HepG2 (cell line): ENCODE results near the gene SPG7. TPM values are rescaled to one million over a fixed set of nuclear protein-coding genes. Genes with fewer than 3 reads are reported as not detected.

Experiments used
- FOXK1 ChIP-seq: sonication (generic); formaldehyde crosslinking; IDR thresholded peaks from 2 replicates; pipeline ENCODE4 v1.4.0; 2020; ENCODE audit warnings: low read depth, missing genetic modification reagents, borderline replicate concordance
- KDM2A ChIP-seq: sonication (generic); formaldehyde crosslinking; IDR thresholded peaks from 2 replicates; pipeline ENCODE4 v1.4.0; 2020; ENCODE audit warnings: low read depth, missing genetic modification reagents, borderline replicate concordance
- KMT2A ChIP-seq: sonication (generic); formaldehyde crosslinking; IDR thresholded peaks from 2 replicates; pipeline ENCODE4 v1.4.0; 2020; ENCODE audit warnings: missing genetic modification reagents
- NCOA2 ChIP-seq: sonication (generic); formaldehyde crosslinking; IDR thresholded peaks from 2 replicates; pipeline ENCODE4 v1.8.0; 2022; ENCODE audit warnings: inconsistent platforms
- NR2C2 ChIP-seq: sonication (generic); formaldehyde crosslinking; IDR thresholded peaks from 2 replicates; pipeline ENCODE4 v1.4.0; 2020; ENCODE audit warnings: missing genetic modification reagents, mild to moderate bottlenecking, moderate library complexity, borderline replicate concordance
- POLR2G ChIP-seq: fragments of 200-400 bp; formaldehyde crosslinking; IDR thresholded peaks from 2 replicates; pipeline ENCODE4 v1.6.1; 2018; ENCODE audit warnings: mild to moderate bottlenecking, low read depth, low read length, moderate library complexity
- RBAK ChIP-seq: sonication (generic); formaldehyde crosslinking; IDR thresholded peaks from 2 replicates; pipeline ENCODE4 v1.5.1; 2020; ENCODE audit warnings: mild to moderate bottlenecking, missing genetic modification reagents
- SAFB2 ChIP-seq: sonication (generic); formaldehyde crosslinking; IDR thresholded peaks from 2 replicates; pipeline ENCODE4 v1.5.1; 2020; ENCODE audit warnings: missing genetic modification reagents, low read depth, mild to moderate bottlenecking, borderline replicate concordance
- SP140L ChIP-seq: sonication (generic); formaldehyde crosslinking; IDR thresholded peaks from 2 replicates; pipeline ENCODE4 v1.4.0; 2020; ENCODE audit warnings: missing genetic modification reagents, borderline replicate concordance
- SRY ChIP-seq: sonication (generic); formaldehyde crosslinking; IDR thresholded peaks from 2 replicates; pipeline ENCODE4 v1.8.0; 2022; ENCODE audit warnings: mild to moderate bottlenecking, missing genetic modification reagents
- ZFP90 ChIP-seq: sonication (generic); formaldehyde crosslinking; IDR thresholded peaks from 2 replicates; pipeline ENCODE4 v1.8.0; 2022; ENCODE audit warnings: missing genetic modification reagents, mild to moderate bottlenecking, inconsistent platforms, borderline replicate concordance
- ZKSCAN1 ChIP-seq: fragments of 150-350 bp; IDR thresholded peaks from 2 replicates; pipeline ENCODE4 v1.6.1; 2014; ENCODE audit warnings: low read length
- ZNF101 ChIP-seq: sonication (generic); formaldehyde crosslinking; IDR thresholded peaks from 2 replicates; pipeline ENCODE4 v1.4.0; 2020; ENCODE audit warnings: mild to moderate bottlenecking, low read depth, missing genetic modification reagents, borderline replicate concordance
- ZNF547 ChIP-seq: sonication (generic); formaldehyde crosslinking; IDR thresholded peaks from 2 replicates; pipeline ENCODE4 v1.5.1; 2020; ENCODE audit warnings: mild to moderate bottlenecking, missing genetic modification reagents
- ZNF558 ChIP-seq: sonication (generic); formaldehyde crosslinking; IDR thresholded peaks from 2 replicates; pipeline ENCODE4 v1.9.0; 2022; ENCODE audit warnings: mild to moderate bottlenecking, missing genetic modification reagents, borderline replicate concordance
- ZNF614 ChIP-seq: IDR thresholded peaks from 2 replicates; pipeline ENCODE4 v1.6.1; 2018; ENCODE audit warnings: missing biosample characterization, missing genetic modification reagents, inconsistent platforms, borderline replicate concordance
- ZNF737 ChIP-seq: sonication (generic); formaldehyde crosslinking; IDR thresholded peaks from 2 replicates; pipeline ENCODE4 v1.5.0; 2020; ENCODE audit warnings: missing genetic modification reagents, mild to moderate bottlenecking, borderline replicate concordance
- polyA plus RNA-seq, 8 experiments: library from polyadenylated mRNA; depleted of rRNA in 3 of 8; stranded (reverse) in 7 of 8; unstranded in 1 of 8; fragments of >200 nt; fragmentation: Illumina TruSeq in 4 of 8; extraction: Trizol in 4 of 8; gene quantifications; 2 replicates each; pipeline versions ENCODE4 v1.2.1 to v1.2.3, GENCODE V29; 2011 to 2016; ENCODE audit warnings: low read depth in 4 of 8, missing spikeins in 1 of 8, mixed read lengths in 1 of 8; ENCODE audit not compliant: insufficient read depth in 1 of 8
- total RNA-seq, 5 experiments: library from RNA; depleted of rRNA; stranded (reverse); fragments of >200 nt; fragmentation: Illumina TruSeq; extraction: Trizol; gene quantifications; 2 replicates each; pipeline ENCODE4 v1.2.3, GENCODE V29; 2016; ENCODE audit warnings: low read depth in 1 of 5
- TF ChIP-seq, protein P1 (sequence below): IDR thresholded peaks from 2 replicates; pipeline ENCODE4 v1.6.1; 2016; ENCODE audit warnings: low read depth, control low read depth
- TF ChIP-seq, protein P2 (sequence below): sonication (generic); formaldehyde crosslinking; IDR thresholded peaks from 2 replicates; pipeline ENCODE4 v1.5.0; 2020; ENCODE audit warnings: missing genetic modification reagents
- TF ChIP-seq, protein P3 (sequence below): sonication (generic); formaldehyde crosslinking; conservative IDR thresholded peaks from 2 replicates; pipeline ENCODE4 v1.4.0; 2020; ENCODE audit warnings: missing genetic modification reagents
- TF ChIP-seq, protein P4 (sequence below): sonication (generic); formaldehyde crosslinking; IDR thresholded peaks from 2 replicates; pipeline ENCODE4 v1.8.1; 2023; ENCODE audit warnings: mild to moderate bottlenecking, missing genetic modification reagents, borderline replicate concordance
- TF ChIP-seq, protein P5 (sequence below): IDR thresholded peaks from 2 replicates; pipeline ENCODE4 v1.6.1; 2016; ENCODE audit warnings: missing compliant biosample characterization, missing genetic modification reagents, borderline replicate concordance
- TF ChIP-seq, protein P6 (sequence below): IDR thresholded peaks from 2 replicates; pipeline ENCODE4 v1.6.1; 2016; ENCODE audit warnings: control low read depth

SPG7 gene
- total and polyA plus RNA-seq, 2 of the 13 experiments (the other 11 are each of a cell fraction or from before 2014, with no cell fraction given) = 66.0 to 136 TPM

DNA sequence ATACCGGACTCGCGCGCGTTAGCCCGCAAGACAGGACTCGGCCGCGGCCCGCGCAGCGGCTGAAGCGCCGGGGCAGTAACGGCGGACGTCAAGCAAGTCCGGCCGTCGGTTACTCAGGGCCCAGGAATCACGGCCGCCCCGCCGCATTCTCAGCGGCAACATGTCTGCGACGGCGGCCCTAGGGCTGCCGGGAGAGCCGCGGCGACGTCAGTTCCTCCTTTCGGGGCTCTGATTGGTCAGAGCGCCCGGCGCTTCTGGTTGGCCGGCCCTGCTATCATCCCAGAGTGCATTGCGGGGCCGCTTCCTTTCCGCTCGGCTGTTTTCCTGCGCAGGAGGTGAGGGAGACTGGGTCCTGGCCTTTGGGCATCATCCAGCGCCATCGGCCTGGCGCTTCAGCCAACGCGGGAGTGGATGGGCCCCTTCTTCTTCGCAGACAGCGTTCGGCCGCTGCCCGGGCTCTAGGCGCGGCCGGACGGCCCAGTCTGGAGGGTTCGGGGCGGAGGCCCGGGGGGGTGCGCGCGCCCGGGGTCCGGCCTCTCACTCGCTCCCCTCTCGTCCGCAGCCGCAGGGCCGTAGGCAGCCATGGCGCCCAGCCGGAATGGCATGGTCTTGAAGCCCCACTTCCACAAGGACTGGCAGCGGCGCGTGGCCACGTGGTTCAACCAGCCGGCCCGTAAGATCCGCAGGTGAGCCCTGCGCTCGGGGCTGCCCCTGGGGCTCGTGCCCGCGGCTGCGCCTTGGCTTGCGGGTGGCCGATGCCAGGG lies 52.4 kb downstream of the SPG7 start, which contains the start of gene RPL13 (continued):
- TF ChIP-seq ZNF558 (CRISPR knock-in tag) (peak; percentile 88; the same call in 1 of the 2 replicates), NCOA2 (CRISPR knock-in tag) (peak; percentile 45), NR2C2 (CRISPR knock-in tag) (peak; percentile 70), SRY (CRISPR knock-in tag) (peak; percentile 70; the same call in 1 of the 2 replicates), ZNF737 (no peak; the same call in 1 of the 2 replicates), FOXK1 (peak; percentile 80; the same call in 1 of the 2 replicates), SP140L (CRISPR knock-in tag) (0 out of 2 replicates have a peak, but pooled peaks have one; percentile 46), RBAK (CRISPR knock-in tag) (no peak; the same call in 1 of the 2 replicates), ZNF547 (CRISPR knock-in tag) (peak; percentile 82), SAFB2 (peak; percentile 93; the same call in 1 of the 2 replicates), ZKSCAN1 (peak; percentile 53; the same call in 1 of the 2 replicates), POLR2G (peak; percentile 100), KMT2A (CRISPR knock-in tag) (peak; percentile 97), ZFP90 (CRISPR knock-in tag) (no peak), KDM2A (peak; percentile 97), ZNF101 (CRISPR knock-in tag) (no peak), ZNF614 (CRISPR knock-in tag) (peak; percentile 88)
- TF ChIP-seq, protein P1, sequence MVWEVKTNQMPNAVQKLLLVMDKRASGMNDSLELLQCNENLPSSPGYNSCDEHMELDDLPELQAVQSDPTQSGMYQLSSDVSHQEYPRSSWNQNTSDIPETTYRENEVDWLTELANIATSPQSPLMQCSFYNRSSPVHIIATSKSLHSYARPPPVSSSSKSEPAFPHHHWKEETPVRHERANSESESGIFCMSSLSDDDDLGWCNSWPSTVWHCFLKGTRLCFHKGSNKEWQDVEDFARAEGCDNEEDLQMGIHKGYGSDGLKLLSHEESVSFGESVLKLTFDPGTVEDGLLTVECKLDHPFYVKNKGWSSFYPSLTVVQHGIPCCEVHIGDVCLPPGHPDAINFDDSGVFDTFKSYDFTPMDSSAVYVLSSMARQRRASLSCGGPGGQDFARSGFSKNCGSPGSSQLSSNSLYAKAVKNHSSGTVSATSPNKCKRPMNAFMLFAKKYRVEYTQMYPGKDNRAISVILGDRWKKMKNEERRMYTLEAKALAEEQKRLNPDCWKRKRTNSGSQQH (CRISPR knock-in tag) = peak; percentile 20; the same call in 1 of the 2 replicates
- TF ChIP-seq, protein P2, sequence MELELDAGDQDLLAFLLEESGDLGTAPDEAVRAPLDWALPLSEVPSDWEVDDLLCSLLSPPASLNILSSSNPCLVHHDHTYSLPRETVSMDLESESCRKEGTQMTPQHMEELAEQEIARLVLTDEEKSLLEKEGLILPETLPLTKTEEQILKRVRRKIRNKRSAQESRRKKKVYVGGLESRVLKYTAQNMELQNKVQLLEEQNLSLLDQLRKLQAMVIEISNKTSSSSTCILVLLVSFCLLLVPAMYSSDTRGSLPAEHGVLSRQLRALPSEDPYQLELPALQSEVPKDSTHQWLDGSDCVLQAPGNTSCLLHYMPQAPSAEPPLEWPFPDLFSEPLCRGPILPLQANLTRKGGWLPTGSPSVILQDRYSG (CRISPR knock-in tag) = peak; percentile 92
- TF ChIP-seq, protein P3, sequence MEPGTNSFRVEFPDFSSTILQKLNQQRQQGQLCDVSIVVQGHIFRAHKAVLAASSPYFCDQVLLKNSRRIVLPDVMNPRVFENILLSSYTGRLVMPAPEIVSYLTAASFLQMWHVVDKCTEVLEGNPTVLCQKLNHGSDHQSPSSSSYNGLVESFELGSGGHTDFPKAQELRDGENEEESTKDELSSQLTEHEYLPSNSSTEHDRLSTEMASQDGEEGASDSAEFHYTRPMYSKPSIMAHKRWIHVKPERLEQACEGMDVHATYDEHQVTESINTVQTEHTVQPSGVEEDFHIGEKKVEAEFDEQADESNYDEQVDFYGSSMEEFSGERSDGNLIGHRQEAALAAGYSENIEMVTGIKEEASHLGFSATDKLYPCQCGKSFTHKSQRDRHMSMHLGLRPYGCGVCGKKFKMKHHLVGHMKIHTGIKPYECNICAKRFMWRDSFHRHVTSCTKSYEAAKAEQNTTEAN (CRISPR knock-in tag) = peak; percentile 33
- TF ChIP-seq, protein P4, sequence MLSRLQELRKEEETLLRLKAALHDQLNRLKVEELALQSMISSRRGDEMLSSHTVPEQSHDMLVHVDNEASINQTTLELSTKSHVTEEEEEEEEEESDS = no peak
- TF ChIP-seq, protein P5, sequence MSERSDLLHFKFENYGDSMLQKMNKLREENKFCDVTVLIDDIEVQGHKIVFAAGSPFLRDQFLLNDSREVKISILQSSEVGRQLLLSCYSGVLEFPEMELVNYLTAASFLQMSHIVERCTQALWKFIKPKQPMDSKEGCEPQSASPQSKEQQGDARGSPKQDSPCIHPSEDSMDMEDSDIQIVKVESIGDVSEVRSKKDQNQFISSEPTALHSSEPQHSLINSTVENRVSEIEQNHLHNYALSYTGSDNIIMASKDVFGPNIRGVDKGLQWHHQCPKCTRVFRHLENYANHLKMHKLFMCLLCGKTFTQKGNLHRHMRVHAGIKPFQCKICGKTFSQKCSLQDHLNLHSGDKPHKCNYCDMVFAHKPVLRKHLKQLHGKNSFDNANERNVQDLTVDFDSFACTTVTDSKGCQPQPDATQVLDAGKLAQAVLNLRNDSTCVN (CRISPR knock-in tag) = peak; percentile 76; the same call in 1 of the 2 replicates
- TF ChIP-seq, protein P6, sequence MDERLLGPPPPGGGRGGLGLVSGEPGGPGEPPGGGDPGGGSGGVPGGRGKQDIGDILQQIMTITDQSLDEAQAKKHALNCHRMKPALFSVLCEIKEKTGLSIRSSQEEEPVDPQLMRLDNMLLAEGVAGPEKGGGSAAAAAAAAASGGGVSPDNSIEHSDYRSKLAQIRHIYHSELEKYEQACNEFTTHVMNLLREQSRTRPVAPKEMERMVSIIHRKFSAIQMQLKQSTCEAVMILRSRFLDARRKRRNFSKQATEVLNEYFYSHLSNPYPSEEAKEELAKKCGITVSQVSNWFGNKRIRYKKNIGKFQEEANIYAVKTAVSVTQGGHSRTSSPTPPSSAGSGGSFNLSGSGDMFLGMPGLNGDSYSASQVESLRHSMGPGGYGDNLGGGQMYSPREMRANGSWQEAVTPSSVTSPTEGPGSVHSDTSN (CRISPR knock-in tag) = no peak
